PFSK-1 (cell line): ENCODE data around the gene IMPDH1.
A peak's percentile ranks its signal among the peaks of the same experiment; 100 is the strongest.

Experiments used
- FOXP2 ChIP-seq: optimal IDR thresholded peaks from 2 replicates; pipeline ENCODE3; 2011; ENCODE audit warnings: borderline replicate concordance, control low read depth, inconsistent platforms; ENCODE audit not compliant: insufficient read depth; ENCODE audit errors: extremely low read length, extremely low read depth
- POLR2AphosphoS5 ChIP-seq: IDR thresholded peaks from 2 replicates; pipeline ENCODE4 v1.6.1; 2012; ENCODE audit warnings: low read depth, mild to moderate bottlenecking, control low read depth, low read length, moderate library complexity
- SIN3A ChIP-seq: IDR thresholded peaks from 2 replicates; pipeline ENCODE4 v1.6.1; 2012; ENCODE audit warnings: mild to moderate bottlenecking, low read length, moderate library complexity, borderline replicate concordance; ENCODE audit not compliant: insufficient read depth
- TAF1 ChIP-seq: IDR thresholded peaks from 2 replicates; pipeline ENCODE4 v1.6.1; 2012; ENCODE audit warnings: low read length, control low read depth, borderline replicate concordance; ENCODE audit not compliant: insufficient read depth
- TF ChIP-seq, protein P1 (sequence below), 2 experiments: IDR thresholded peaks; 2 replicates each; pipeline versions ENCODE4 v1.6.1 to v1.8.0; 2011 to 2012; ENCODE audit warnings: low read depth in 2 of 2, low read length in 2 of 2, control low read depth in 1 of 2, inconsistent platforms in 1 of 2, mild to moderate bottlenecking in 1 of 2, moderate library complexity in 1 of 2; ENCODE audit not compliant: insufficient read depth in 1 of 2

IMPDH1 gene

DNA sequence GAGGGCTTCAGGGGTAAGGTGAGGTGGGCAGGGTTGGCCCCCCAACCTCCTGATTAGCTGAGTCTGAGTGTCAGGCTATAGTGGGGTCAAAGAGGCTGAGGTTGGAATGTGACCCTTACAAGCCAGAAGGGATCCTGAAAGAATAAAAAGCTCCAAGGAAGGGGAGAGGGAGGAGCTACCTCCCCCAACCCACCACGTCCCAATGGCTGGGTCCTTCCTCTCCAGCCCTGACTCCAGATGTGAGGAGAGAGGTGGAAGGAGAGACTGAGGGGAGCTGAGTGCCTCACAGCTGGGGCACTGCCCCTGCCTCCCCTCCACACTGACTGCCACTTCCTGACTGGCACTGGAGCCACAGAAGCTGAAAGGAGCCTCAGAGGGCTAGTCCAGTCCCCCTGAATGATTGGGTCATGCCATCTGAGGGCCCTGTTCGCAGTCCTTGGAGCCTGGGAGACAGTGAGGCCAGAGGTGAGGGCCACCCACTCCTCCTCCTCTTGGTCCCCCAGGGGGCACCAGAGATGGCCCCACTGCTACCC lies 20.6 kb downstream of the IMPDH1 start:
- TF ChIP-seq, protein P1, sequence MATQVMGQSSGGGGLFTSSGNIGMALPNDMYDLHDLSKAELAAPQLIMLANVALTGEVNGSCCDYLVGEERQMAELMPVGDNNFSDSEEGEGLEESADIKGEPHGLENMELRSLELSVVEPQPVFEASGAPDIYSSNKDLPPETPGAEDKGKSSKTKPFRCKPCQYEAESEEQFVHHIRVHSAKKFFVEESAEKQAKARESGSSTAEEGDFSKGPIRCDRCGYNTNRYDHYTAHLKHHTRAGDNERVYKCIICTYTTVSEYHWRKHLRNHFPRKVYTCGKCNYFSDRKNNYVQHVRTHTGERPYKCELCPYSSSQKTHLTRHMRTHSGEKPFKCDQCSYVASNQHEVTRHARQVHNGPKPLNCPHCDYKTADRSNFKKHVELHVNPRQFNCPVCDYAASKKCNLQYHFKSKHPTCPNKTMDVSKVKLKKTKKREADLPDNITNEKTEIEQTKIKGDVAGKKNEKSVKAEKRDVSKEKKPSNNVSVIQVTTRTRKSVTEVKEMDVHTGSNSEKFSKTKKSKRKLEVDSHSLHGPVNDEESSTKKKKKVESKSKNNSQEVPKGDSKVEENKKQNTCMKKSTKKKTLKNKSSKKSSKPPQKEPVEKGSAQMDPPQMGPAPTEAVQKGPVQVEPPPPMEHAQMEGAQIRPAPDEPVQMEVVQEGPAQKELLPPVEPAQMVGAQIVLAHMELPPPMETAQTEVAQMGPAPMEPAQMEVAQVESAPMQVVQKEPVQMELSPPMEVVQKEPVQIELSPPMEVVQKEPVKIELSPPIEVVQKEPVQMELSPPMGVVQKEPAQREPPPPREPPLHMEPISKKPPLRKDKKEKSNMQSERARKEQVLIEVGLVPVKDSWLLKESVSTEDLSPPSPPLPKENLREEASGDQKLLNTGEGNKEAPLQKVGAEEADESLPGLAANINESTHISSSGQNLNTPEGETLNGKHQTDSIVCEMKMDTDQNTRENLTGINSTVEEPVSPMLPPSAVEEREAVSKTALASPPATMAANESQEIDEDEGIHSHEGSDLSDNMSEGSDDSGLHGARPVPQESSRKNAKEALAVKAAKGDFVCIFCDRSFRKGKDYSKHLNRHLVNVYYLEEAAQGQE (IDR thresholded peaks at IDR 0.05; ENCODE audit: insufficient read depth in 1 of 2, low read depth in 2 of 2, low read length in 2 of 2): no peak
- TF ChIP-seq FOXP2: no peak
- TF ChIP-seq POLR2AphosphoS5: no peak
- TF ChIP-seq TAF1: no peak
- no peak for TF ChIP-seq SIN3A

DNA sequence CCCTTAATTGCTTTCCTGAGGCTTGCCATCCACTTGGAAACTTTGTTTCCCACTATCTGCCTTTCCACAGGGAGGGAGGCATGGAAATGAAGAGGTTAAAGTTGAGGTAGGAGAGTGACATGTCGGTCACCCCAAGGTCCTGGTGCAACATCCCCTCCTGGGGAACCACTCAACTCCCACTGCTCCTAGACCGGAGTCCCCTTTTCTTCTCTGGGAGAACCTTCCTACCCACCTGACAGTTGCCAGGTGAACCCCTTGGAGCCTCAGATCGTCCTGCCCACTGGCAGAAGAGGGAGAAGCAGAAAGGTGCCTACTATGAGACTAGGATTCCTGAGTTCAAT lies 21.7 kb downstream of the IMPDH1 start:
- TF ChIP-seq, protein P1 (IDR thresholded peaks at IDR 0.05; ENCODE audit: insufficient read depth in 1 of 2, low read depth in 2 of 2, low read length in 2 of 2): no peak
- TF ChIP-seq FOXP2 (no peak), SIN3A (no peak), TAF1 (no peak)

DNA sequence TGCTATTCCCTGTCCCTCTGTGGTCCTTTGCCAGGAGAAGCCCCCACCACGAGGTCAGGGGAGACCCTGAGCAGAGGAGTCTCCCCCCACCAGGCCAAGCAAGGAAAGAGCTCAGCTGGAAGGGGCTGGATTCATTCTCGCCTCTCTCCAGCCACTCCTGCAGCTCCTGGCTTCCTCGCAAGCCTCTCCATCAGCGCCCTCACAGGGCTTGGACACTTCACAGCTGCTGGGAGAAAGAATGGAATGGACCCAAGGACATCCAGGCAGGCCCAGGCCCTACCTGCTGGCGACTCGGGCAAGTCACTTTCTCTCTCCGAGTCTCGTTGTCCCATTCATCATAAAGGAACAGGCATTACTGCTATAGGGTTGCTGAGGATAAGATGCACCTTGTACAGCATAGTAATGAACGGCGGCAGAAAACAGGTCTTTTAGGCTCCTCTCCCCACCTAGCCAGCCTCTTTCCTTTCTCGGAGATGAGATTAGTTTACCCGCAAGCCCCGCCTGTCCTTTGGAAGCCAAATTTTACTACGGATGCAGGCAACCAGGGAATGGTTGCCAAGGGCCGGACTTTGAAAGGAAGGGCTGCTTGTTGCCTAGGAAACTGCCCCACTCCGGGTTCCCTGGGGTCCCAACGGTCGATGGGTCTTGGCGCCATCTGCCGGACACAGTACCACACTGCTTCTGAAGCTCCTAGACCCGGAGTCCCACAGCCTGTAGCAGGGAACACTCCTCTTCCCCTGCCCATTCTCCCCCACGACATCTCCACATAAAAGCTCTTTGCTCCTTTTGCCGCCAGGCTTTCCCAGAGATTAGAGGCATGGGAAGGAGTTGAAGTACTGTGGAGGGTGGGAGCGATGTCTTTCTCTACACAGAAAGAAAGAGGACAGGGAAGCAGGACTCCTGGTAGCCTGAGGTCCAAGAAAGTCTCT lies 22.3 kb downstream of the IMPDH1 start:
- TF ChIP-seq TAF1 (no peak), FOXP2 (peak; percentile 26), SIN3A (no peak), POLR2AphosphoS5 (no peak)
- TF ChIP-seq, protein P1 (IDR thresholded peaks at IDR 0.05; ENCODE audit: insufficient read depth in 1 of 2, low read depth in 2 of 2, low read length in 2 of 2): no peak

DNA sequence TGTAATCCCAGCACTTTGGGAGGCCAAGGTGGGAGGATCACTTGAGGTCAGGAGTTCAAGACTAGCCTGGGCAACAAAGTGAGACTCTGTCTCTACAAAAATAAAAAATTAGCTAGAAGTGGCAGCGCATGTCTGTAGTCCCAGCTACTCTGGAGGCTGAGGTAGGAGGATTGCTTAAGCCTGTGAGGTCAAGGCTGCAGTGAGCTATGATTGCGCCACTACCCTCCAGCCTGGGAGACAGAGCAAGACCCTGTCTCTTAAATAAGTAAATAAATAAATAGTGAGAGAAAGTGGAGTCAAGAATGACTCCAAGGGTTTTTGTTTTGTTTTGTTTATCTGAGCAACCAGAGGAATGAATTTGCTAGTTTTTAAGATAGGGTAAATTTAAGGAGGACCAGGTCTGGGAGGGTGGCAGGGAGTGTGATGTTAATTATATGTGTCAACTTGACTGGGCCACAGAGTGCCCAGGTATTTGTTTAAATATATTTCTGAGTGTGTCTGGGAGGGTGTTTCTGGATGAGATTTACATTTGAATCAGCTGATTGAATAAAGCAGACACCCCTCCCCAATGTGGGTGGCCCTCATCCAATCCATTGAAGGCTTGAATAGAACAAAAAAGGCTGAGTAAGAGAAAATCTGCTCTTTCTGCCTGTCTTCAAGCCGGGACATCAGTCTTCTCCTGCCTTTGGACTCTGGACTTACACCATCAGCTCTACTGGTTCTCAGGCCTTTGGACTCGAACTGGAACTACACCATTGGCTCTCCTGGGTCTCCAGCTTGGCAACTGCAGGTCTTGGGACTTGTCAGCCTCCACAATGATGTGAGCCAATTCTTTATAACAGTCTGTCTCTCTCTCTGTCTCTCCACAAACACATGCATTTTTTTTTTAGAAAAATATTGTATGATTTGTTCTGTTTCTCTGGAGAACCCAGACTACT lies 23.5 kb downstream of the IMPDH1 start:
- no peak for TF ChIP-seq FOXP2
- no peak for TF ChIP-seq TAF1

DNA sequence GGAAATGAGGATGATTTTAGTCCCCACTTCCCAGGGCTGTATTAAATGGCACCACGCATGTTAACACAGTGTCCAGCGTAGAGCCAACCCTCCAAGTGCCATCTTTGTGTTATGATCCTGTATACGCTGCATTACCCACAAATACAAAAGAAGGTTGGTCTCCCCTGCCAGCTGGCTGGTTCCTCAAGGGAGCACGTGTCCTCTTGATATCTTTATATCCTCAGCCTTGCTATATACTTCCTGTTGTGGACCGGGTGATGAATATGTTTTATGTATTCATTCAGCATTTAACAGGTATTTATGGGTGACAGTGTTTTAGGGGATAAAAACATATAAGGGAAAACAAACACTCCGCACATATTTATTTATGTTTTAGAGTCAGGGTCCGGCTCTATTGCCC lies 25.1 kb downstream of the IMPDH1 start:
- no peak for TF ChIP-seq SIN3A
- no peak for TF ChIP-seq TAF1
- TF ChIP-seq, protein P1 (IDR thresholded peaks at IDR 0.05; ENCODE audit: insufficient read depth in 1 of 2, low read depth in 2 of 2, low read length in 2 of 2): no peak
- TF ChIP-seq FOXP2: no peak
- TF ChIP-seq POLR2AphosphoS5: no peak
